Ishikawa (cell line): Measurements from ENCODE around the gene ELF3.
A peak's percentile ranks its signal among the peaks of the same experiment; 100 is the strongest.

ENCODE experiments used
- CEBPB ChIP-seq: IDR thresholded peaks from 2 replicates; pipeline ENCODE4 v1.6.1; 2012
- EGR1 ChIP-seq: IDR thresholded peaks from 2 replicates; pipeline ENCODE4 v1.6.1; 2012
- EP300 ChIP-seq: IDR thresholded peaks from 2 replicates; pipeline ENCODE4 v1.6.1; 2012; ENCODE audit warnings: borderline replicate concordance
- RAD21 ChIP-seq: IDR thresholded peaks from 2 replicates; pipeline ENCODE4 v1.6.1; 2012; ENCODE audit warnings: low read depth
- TAF1 ChIP-seq: IDR thresholded peaks from 2 replicates; pipeline ENCODE4 v1.6.1; 2012; ENCODE audit warnings: low read depth, mild to moderate bottlenecking
- TCF12 ChIP-seq: IDR thresholded peaks from 2 replicates; pipeline ENCODE4 v1.6.1; 2012; ENCODE audit warnings: low read depth
- TEAD4 ChIP-seq: IDR thresholded peaks from 2 replicates; pipeline ENCODE4 v1.6.1; 2012
- ZBTB7A ChIP-seq: IDR thresholded peaks from 2 replicates; pipeline ENCODE4 v1.6.1; 2012; ENCODE audit warnings: low read depth
- TF ChIP-seq, protein P1 (sequence below): IDR thresholded peaks from 2 replicates; pipeline ENCODE4 v1.6.1; 2012
- TF ChIP-seq, protein P2 (sequence below): IDR thresholded peaks from 2 replicates; pipeline ENCODE4 v1.6.1; 2012

The ELF3 gene

DNA sequence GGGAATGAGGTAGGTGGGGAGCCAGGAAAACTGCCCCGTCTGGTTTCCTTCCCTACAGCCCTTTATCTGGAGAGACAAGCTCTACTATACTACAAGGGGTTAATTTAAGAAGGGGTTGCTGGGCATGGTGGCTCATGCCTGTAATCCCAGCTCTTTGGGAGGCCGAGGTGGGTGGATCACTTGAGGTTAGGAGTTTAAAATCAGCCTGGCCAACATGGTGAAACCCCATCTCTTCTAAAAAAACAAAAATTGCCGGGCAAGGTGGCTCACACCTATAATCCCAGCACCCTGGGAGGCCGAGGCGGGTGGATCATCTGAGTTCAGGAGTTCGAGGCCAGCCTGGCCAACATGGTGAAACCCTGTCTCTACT is 46.9 kb downstream of the ELF3 start:
- TF ChIP-seq EP300 (peak; percentile 10; the same call in 1 of the 2 replicates), EGR1 (peak; percentile 24; the same call in 1 of the 2 replicates)

DNA sequence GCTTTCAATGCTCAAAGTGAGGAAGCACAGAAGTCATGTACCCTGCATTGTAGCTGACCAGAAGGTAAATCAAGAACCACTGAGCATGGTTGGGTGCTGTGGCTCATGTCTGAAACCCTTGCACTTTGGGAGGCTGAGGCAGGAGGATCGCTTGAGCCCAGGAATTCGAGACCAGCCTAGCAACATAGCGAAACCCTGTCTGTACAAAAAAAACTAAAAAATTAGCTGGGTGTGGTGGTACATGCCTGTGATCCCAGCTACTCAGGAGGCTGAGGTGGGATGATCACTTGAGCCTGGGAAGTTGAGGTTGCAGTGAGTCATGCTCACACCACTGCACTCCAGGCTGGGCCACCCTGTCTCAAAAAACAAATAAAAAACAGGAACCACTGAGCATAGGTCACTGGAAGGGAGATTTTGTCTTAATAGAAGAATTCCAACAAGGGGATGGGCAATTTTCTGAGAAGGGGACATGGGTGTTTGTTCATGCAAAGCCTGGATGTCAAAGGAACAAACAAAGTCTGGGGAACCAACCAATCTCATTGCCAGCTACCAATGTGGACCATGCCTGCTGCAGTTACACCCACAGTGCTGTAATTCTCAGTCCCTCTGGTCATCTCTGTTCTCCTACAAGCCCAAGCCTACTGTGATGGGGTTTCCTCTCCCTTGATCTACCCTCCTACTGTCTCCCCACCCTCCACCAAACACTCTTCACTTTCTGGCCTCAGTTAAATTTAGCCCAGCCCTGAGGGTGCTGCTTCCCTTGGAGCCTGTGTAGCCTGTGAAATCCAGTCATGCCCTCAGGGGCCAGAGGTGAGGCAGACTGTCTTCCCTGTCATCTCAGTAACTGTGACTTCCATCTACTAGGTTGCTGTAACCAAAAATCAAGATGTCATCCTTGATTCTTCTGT is 47.9 kb downstream of the ELF3 start:
- TF ChIP-seq TCF12, result peak; percentile 10; the same call in 1 of the 2 replicates
- TF ChIP-seq TEAD4, result no peak
- TF ChIP-seq, protein P1, sequence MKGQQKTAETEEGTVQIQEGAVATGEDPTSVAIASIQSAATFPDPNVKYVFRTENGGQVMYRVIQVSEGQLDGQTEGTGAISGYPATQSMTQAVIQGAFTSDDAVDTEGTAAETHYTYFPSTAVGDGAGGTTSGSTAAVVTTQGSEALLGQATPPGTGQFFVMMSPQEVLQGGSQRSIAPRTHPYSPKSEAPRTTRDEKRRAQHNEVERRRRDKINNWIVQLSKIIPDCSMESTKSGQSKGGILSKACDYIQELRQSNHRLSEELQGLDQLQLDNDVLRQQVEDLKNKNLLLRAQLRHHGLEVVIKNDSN, result no peak
- no peak for TF ChIP-seq RAD21
- TF ChIP-seq EP300, result peak; percentile 59; the same call in 1 of the 2 replicates

DNA sequence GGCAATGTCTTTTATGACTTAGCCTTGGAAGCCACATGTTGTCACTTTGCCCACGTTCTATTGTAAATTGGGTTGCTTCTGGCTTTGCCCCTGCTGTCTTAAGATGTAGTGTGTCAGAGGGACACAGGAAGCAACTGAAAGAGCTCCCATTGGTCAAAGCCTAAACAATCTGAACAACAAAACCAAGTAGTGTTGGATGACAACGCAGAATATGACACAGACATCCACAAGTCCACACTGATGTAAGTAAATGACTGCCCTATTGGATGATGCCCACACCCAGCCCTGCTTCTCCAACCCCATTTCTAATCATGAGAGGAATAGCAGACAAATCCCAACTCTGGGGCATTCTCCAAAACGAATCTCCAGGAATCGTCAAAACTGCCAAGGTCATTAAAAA is 50.7 kb downstream of the ELF3 start:
- TF ChIP-seq CEBPB, result no peak
- TF ChIP-seq EGR1, result no peak

DNA sequence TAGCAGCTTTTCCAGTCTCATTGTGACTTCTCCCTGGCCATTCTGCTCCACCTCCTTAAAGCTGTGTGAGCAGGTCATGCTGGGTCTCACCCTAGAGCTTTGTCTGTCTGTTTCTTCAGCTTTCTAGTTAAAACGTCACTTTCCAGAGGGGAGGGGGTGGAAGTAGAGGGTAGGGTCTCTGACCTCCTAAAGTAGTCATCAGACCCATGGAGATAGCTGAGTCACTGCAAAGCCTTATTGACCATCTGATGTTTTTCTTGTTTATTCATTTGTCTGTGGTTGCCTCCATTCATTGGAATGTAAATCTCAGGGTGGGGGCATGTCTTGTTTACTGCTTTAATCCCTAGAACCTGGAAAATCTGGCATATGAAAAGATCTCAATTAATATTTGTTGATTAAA is 52.7 kb downstream of the ELF3 start:
- TF ChIP-seq TAF1 (no peak), ZBTB7A (no peak), EP300 (no peak), RAD21 (no peak)
- TF ChIP-seq, protein P1, result no peak
- TF ChIP-seq, protein P2, sequence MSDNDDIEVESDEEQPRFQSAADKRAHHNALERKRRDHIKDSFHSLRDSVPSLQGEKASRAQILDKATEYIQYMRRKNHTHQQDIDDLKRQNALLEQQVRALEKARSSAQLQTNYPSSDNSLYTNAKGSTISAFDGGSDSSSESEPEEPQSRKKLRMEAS, result no peak
